Measurements from ENCODE around the gene GPR137C. TPM values are rescaled to one million over a fixed set of nuclear protein-coding genes. Genes with fewer than 3 reads are reported as not detected.

The GPR137C gene
- polyA plus RNA-seq, 1 of the 3 experiments (the other 2 are of a cell fraction) = 0.54 TPM

DNA sequence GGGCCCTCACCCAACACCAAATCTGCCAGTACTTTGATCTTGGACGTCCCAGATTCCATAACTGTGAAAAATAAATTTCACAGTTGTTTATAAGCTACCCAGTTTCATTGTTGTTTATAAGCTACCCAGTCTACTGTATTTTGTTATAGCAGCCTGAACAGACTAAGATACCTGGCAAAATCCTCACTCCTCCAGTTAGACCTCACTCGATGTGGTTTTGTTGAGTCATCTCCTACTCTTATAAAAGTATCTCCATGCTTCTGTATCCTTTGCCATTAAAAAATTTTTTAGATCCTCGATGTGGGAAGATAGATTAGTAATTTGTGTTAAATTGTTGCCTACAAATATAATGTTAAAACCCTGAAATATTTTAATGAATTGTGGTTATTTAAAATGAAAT lies 16.4 kb upstream of the GPR137C start:
- Histone ChIP-seq H3K4me1 (ENCODE audit: control insufficient read depth in 1 of 2, insufficient read depth in 2 of 2, low read depth in 1 of 2, low read length in 1 of 2) (no peaks in the 10 kb centered on the region), H3K4me2 (no peak overlapping the region), H3F3A (replicated peaks; ENCODE audit: insufficient read depth) (no peaks in the 10 kb centered on the region), H3K27me3 (ENCODE audit: insufficient read depth) (no peaks in the 10 kb centered on the region), H3K9me3 (no peaks in the 10 kb centered on the region), H3K9ac (no peak overlapping the region), H3K4me3 (ENCODE audit: low read depth in 2 of 2, low read length in 1 of 2) (no peak overlapping the region), H3K79me2 (ENCODE audit: insufficient read depth) (no peaks in the 10 kb centered on the region), H2AFZ (ENCODE audit: low read depth) (no peak overlapping the region), H3K36me3 (replicated peaks in 1 of 2; ENCODE audit: control insufficient read depth in 1 of 2, insufficient read depth in 2 of 2, low read length in 1 of 2) (no peaks in the 10 kb centered on the region), H3K9me2 (no peaks in the 10 kb centered on the region), H3K27ac (ENCODE audit: low read depth in 2 of 2, low read length in 1 of 2) (no peak overlapping the region), H4K20me1 (ENCODE audit: insufficient read depth) (no peaks in the 10 kb centered on the region)
- DNase-seq = no peak
- WGBS (ENCODE audit: low lambda C conversion rate) = 61% methylated on average over 3 of the region's 3 CpGs
- CTCF ChIA-PET = interaction anchor here (0.9 to 1.3 kb wide), 3 partner anchors 10 to 233 kb away, joined by 3 to 5 read pairs (median 3); no protein-coding TSS in a partner anchor
- TF ChIP-seq FOSL2 (IDR thresholded peaks at IDR 0.05; ENCODE audit: borderline replicate concordance, low read depth) (no peak), RXRA (IDR thresholded peaks at IDR 0.05; ENCODE audit: borderline replicate concordance, low read depth) (no peak), NRF1 (IDR thresholded peaks at IDR 0.05; ENCODE audit: low read depth, low read length) (no peak), RCOR1 (IDR thresholded peaks at IDR 0.05; ENCODE audit: low read length) (no peak), TEAD4 (IDR thresholded peaks at IDR 0.05; ENCODE audit: borderline replicate concordance, insufficient read depth) (no peak), NFIC (IDR thresholded peaks at IDR 0.05; ENCODE audit: borderline replicate concordance) (no peak), GABPA (IDR thresholded peaks at IDR 0.05; ENCODE audit: low read depth) (no peak), JUND (IDR thresholded peaks at IDR 0.05) (no peak)
- POLR2A ChIA-PET = no interaction called here

DNA sequence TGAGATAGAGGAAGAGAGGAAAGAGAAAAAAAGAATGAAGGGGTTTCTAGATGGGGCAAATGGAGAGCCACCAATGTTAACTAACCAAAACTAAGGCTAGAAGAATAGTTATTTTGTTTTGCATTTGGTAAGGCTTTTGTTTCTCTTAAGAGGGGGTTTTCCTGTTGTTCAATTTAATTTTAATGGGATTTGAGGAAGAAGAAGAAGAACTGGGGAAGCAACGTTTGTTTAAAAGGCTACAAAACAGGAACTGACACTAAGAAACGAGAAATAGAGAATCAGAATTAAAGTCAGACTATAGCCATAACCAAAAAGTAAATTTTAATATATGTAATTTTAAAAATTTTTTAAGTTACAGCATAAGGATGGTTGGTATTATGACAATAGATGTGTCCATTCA lies 14.0 kb upstream of the GPR137C start:
- no peaks in the 10 kb centered on the region for H3K9me3 ChIP-seq
- no peak for TF ChIP-seq RXRA (IDR thresholded peaks at IDR 0.05; ENCODE audit: borderline replicate concordance, low read depth)
- no peak for TF ChIP-seq NFIC (IDR thresholded peaks at IDR 0.05; ENCODE audit: borderline replicate concordance)
- TF ChIP-seq, protein P1, sequence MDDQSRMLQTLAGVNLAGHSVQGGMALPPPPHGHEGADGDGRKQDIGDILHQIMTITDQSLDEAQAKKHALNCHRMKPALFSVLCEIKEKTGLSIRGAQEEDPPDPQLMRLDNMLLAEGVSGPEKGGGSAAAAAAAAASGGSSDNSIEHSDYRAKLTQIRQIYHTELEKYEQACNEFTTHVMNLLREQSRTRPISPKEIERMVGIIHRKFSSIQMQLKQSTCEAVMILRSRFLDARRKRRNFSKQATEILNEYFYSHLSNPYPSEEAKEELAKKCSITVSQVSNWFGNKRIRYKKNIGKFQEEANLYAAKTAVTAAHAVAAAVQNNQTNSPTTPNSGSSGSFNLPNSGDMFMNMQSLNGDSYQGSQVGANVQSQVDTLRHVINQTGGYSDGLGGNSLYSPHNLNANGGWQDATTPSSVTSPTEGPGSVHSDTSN (IDR thresholded peaks at IDR 0.05) = no peak
- no peak for TF ChIP-seq FOXM1 (IDR thresholded peaks at IDR 0.05; ENCODE audit: low read depth)
- TF ChIP-seq FOSL2 (IDR thresholded peaks at IDR 0.05; ENCODE audit: borderline replicate concordance, low read depth) = no peak
- no peak for TF ChIP-seq SMC3 (IDR thresholded peaks at IDR 0.05; ENCODE audit: low read depth, low read length)
- TF ChIP-seq MEF2A (IDR thresholded peaks at IDR 0.05; ENCODE audit: borderline replicate concordance, low read depth) = no peak
- TF ChIP-seq YY1 (IDR thresholded peaks at IDR 0.05; ENCODE audit: low read depth) = no peak
- TF ChIP-seq TAF1 (IDR thresholded peaks at IDR 0.05; ENCODE audit: borderline replicate concordance, low read depth, low read length) = no peak
- TF ChIP-seq, protein P2, sequence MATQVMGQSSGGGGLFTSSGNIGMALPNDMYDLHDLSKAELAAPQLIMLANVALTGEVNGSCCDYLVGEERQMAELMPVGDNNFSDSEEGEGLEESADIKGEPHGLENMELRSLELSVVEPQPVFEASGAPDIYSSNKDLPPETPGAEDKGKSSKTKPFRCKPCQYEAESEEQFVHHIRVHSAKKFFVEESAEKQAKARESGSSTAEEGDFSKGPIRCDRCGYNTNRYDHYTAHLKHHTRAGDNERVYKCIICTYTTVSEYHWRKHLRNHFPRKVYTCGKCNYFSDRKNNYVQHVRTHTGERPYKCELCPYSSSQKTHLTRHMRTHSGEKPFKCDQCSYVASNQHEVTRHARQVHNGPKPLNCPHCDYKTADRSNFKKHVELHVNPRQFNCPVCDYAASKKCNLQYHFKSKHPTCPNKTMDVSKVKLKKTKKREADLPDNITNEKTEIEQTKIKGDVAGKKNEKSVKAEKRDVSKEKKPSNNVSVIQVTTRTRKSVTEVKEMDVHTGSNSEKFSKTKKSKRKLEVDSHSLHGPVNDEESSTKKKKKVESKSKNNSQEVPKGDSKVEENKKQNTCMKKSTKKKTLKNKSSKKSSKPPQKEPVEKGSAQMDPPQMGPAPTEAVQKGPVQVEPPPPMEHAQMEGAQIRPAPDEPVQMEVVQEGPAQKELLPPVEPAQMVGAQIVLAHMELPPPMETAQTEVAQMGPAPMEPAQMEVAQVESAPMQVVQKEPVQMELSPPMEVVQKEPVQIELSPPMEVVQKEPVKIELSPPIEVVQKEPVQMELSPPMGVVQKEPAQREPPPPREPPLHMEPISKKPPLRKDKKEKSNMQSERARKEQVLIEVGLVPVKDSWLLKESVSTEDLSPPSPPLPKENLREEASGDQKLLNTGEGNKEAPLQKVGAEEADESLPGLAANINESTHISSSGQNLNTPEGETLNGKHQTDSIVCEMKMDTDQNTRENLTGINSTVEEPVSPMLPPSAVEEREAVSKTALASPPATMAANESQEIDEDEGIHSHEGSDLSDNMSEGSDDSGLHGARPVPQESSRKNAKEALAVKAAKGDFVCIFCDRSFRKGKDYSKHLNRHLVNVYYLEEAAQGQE (IDR thresholded peaks at IDR 0.05; ENCODE audit: low read depth, low read length) = no peak
- TF ChIP-seq RAD21 (IDR thresholded peaks at IDR 0.05; ENCODE audit: low read length) = no peak
- TF ChIP-seq, protein P3, sequence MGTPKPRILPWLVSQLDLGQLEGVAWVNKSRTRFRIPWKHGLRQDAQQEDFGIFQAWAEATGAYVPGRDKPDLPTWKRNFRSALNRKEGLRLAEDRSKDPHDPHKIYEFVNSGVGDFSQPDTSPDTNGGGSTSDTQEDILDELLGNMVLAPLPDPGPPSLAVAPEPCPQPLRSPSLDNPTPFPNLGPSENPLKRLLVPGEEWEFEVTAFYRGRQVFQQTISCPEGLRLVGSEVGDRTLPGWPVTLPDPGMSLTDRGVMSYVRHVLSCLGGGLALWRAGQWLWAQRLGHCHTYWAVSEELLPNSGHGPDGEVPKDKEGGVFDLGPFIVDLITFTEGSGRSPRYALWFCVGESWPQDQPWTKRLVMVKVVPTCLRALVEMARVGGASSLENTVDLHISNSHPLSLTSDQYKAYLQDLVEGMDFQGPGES (IDR thresholded peaks at IDR 0.05; ENCODE audit: low read depth, low read length) = no peak
- no peak for TF ChIP-seq JUND (IDR thresholded peaks at IDR 0.05)
- TF ChIP-seq SIN3A (IDR thresholded peaks at IDR 0.05; ENCODE audit: borderline replicate concordance, low read depth, low read length) = no peak
- no peak for TF ChIP-seq MXI1 (IDR thresholded peaks at IDR 0.05; ENCODE audit: low read depth, low read length)
- TF ChIP-seq RCOR1 (IDR thresholded peaks at IDR 0.05; ENCODE audit: low read length) = no peak
- TF ChIP-seq GATA2 (CRISPR knock-in tag; IDR thresholded peaks at IDR 0.05) = no peak
- TF ChIP-seq, protein P4, sequence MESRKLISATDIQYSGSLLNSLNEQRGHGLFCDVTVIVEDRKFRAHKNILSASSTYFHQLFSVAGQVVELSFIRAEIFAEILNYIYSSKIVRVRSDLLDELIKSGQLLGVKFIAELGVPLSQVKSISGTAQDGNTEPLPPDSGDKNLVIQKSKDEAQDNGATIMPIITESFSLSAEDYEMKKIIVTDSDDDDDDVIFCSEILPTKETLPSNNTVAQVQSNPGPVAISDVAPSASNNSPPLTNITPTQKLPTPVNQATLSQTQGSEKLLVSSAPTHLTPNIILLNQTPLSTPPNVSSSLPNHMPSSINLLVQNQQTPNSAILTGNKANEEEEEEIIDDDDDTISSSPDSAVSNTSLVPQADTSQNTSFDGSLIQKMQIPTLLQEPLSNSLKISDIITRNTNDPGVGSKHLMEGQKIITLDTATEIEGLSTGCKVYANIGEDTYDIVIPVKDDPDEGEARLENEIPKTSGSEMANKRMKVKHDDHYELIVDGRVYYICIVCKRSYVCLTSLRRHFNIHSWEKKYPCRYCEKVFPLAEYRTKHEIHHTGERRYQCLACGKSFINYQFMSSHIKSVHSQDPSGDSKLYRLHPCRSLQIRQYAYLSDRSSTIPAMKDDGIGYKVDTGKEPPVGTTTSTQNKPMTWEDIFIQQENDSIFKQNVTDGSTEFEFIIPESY (IDR thresholded peaks at IDR 0.05; ENCODE audit: borderline replicate concordance, low read depth) = no peak
- TF ChIP-seq RFX5 (IDR thresholded peaks at IDR 0.05; ENCODE audit: low read length) = no peak
- H3F3A ChIP-seq (replicated peaks; ENCODE audit: insufficient read depth) = no peaks in the 10 kb centered on the region
- POLR2A ChIA-PET = no interaction called here
- CTCF ChIA-PET = no interaction called here
- no peaks in the 10 kb centered on the region for H3K9me2 ChIP-seq
- 65% methylated on average over 2 of the region's 2 CpGs for WGBS (ENCODE audit: low lambda C conversion rate)
- H3K36me3 ChIP-seq (replicated peaks in 1 of 2; ENCODE audit: control insufficient read depth in 1 of 2, insufficient read depth in 2 of 2, low read length in 1 of 2) = peaks cover 0 to 6% of the 10 kb centered on the region in 2 experiments
- H2AFZ ChIP-seq (ENCODE audit: low read depth) = no peak overlapping the region
- H3K4me2 ChIP-seq = no peak overlapping the region
- no peaks in the 10 kb centered on the region for H4K20me1 ChIP-seq (ENCODE audit: insufficient read depth)
- H3K79me2 ChIP-seq (ENCODE audit: insufficient read depth) = no peaks in the 10 kb centered on the region
- no peak overlapping the region for H3K27ac ChIP-seq (ENCODE audit: low read depth in 2 of 2, low read length in 1 of 2)
- H3K9ac ChIP-seq = no peak overlapping the region
- no peaks in the 10 kb centered on the region for H3K27me3 ChIP-seq (ENCODE audit: insufficient read depth)
- H3K4me1 ChIP-seq (ENCODE audit: control insufficient read depth in 1 of 2, insufficient read depth in 2 of 2, low read depth in 1 of 2, low read length in 1 of 2) = no peaks in the 10 kb centered on the region
- DNase-seq = no peak
- H3K4me3 ChIP-seq (ENCODE audit: low read depth in 2 of 2, low read length in 1 of 2) = no peak overlapping the region

Measured in SK-N-SH (cell line).